Gastroesophageal sphincter (tissue), 4 donors: Measurements from ENCODE around the gene DST. TPM values are rescaled to one million over a fixed set of nuclear protein-coding genes. Genes with fewer than 3 reads are reported as not detected.

Experiments used
- ATAC-seq: fragments of 150-250 bp; one replicate; pipeline ENCODE4 v1.9.1; 2016; ENCODE audit warnings: mild to moderate bottlenecking, moderate library complexity
- H3K27ac ChIP-seq, 4 donors: fragments of 200-600 bp; sonication (generic) in 3 of 4; 1 replicate in 3 of 4; 2 replicates in 1 of 4; pipeline ENCODE4 v1.5.1; 2016 to 2019
- H3K27me3 ChIP-seq: fragments of 200-600 bp; sonication (generic); one replicate; pipeline ENCODE4 v1.5.1; 2019
- H3K36me3 ChIP-seq, 2 donors: fragments of 200-600 bp; sonication (generic); one replicate each; pipeline ENCODE4 v1.5.1; 2019; ENCODE audit warnings: control low read depth in 1 of 2
- H3K4me1 ChIP-seq, 3 donors: fragments of 200-600 bp; sonication (generic); 1 replicate in 2 of 3; 2 replicates in 1 of 3; pipeline ENCODE4 v1.5.1; 2016 to 2019; ENCODE audit warnings: control low read depth in 2 of 3
- H3K4me3 ChIP-seq, 2 donors: fragments of 200-600 bp; sonication (generic); one replicate each; pipeline ENCODE4 v1.5.1; 2019; ENCODE audit warnings: mild to moderate bottlenecking in 1 of 2, moderate library complexity in 1 of 2
- H3K9me3 ChIP-seq, 3 donors: fragments of 200-600 bp; sonication (generic); one replicate each; pipeline ENCODE4 v1.5.1; 2017 to 2019; ENCODE audit warnings: control low read depth in 2 of 3
- CTCF ChIP-seq, 4 experiments: fragments of 200-600 bp in 2 of 4; fragments of 450-650 bp in 2 of 4; sonication (generic) in 1 of 4; IDR thresholded peaks; one replicate each; pipeline ENCODE4 v1.5.1; 2017 to 2019; ENCODE audit warnings: antibody characterized with exemption in 4 of 4, mild to moderate bottlenecking in 2 of 4, moderate library complexity in 2 of 4
- EP300 ChIP-seq: sonication (generic); formaldehyde crosslinking; IDR thresholded peaks from one replicate; pipeline ENCODE4 v1.6.1; 2017; ENCODE audit warnings: antibody characterized with exemption, mild to moderate bottlenecking
- POLR2A ChIP-seq, 2 donors: fragments of 450-650 bp; IDR thresholded peaks; one replicate each; pipeline ENCODE4 v1.6.1; 2017; ENCODE audit warnings: antibody characterized with exemption in 2 of 2, mild to moderate bottlenecking in 2 of 2, moderate library complexity in 1 of 2
- POLR2AphosphoS5 ChIP-seq: sonication (generic); formaldehyde crosslinking; IDR thresholded peaks from one replicate; pipeline ENCODE4 v1.6.1; 2017; ENCODE audit warnings: antibody characterized with exemption
- WGBS, 2 donors: methylation state at CpG; one replicate each; pipeline ENCODE4 v1.1.5; 2018; ENCODE audit warnings: low coverage in 1 of 2; 5-methylcytosine and 5-hydroxymethylcytosine counted together
- total RNA-seq, 4 donors: library from RNA; depleted of rRNA; stranded (reverse); fragments of >200 nt; gene quantifications; one replicate each; pipeline ENCODE4 v1.1.0, GENCODE V29; 2016

The DST gene
- total RNA-seq, 4 donors from 2014 or later: 442 to 716 (median 661) TPM

GRCh38 chr6:56689114-56689513 lies 46.4 kb upstream of the DST start:
- Histone ChIP-seq H3K27ac (peak overlapping the region in 2 of 4 donors; percentile 34 to 83), H3K36me3 (no peaks in the 10 kb centered on the region), H3K4me1 (peaks cover 8 to 95% (median 12%) of the 10 kb centered on the region in 3 donors), H3K27me3 (no peaks in the 10 kb centered on the region), H3K9me3 (no peaks in the 10 kb centered on the region), H3K4me3 (peak overlapping the region in 1 of 2 donors; percentile 3)
- ATAC-seq: no peak
- WGBS, 2 donors: 54 to 67% methylated on average over 3 of the region's 3 CpGs
- TF ChIP-seq POLR2A (IDR thresholded peaks at IDR 0.05) (no peak), POLR2AphosphoS5 (no peak), EP300 (no peak), CTCF (IDR thresholded peaks at IDR 0.05) (no peak)

- ATAC-seq: no peak
- Histone ChIP-seq H3K4me1 (peaks cover 8 to 95% (median 12%) of the 10 kb centered on the region in 3 donors), H3K36me3 (no peaks in the 10 kb centered on the region), H3K27ac (peak overlapping the region in 2 of 4 donors; percentile 22 to 83), H3K4me3 (no peak overlapping the region), H3K27me3 (no peaks in the 10 kb centered on the region), H3K9me3 (no peaks in the 10 kb centered on the region)
- 82 to 86% methylated on average over 2 of the region's 2 CpGs for WGBS, 2 donors
- TF ChIP-seq EP300: no peak
- TF ChIP-seq POLR2AphosphoS5: no peak
- TF ChIP-seq POLR2A (IDR thresholded peaks at IDR 0.05): no peak
- TF ChIP-seq CTCF (IDR thresholded peaks at IDR 0.05): no peak
Measured at GRCh38 chr6:56688521-56688920, 45.8 kb upstream of the DST start.

DNA sequence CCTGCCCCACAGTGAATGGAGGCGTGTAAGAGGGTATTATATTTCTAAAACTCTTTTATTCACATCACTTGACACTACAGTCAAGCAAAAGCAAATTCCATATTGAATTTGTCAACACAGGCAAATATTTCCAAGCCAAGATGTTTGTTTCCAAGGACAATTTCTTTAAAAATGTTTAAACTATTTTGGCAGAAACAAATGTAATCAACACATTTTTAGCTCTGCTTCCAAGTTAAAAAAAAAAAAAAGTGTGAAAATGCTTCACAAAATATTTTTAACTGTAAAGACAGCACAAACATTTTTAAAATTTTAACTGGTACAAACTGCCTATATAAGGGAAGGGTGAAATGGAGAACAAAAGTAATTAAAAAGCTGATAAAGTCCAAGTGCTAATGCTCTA lies 44.9 kb upstream of the DST start:
- Histone ChIP-seq H3K9me3 (no peaks in the 10 kb centered on the region), H3K27me3 (no peaks in the 10 kb centered on the region), H3K4me3 (no peak overlapping the region), H3K27ac (peak overlapping the region in 1 of 4 donors; percentile 12), H3K36me3 (no peaks in the 10 kb centered on the region), H3K4me1 (peaks cover 8 to 95% (median 14%) of the 10 kb centered on the region in 3 donors)
- no peak for ATAC-seq
- no peak for TF ChIP-seq CTCF (IDR thresholded peaks at IDR 0.05)
- no peak for TF ChIP-seq POLR2AphosphoS5
- WGBS, 2 donors: 45 to 56% methylated on average over 1 of the region's 1 CpG

DNA sequence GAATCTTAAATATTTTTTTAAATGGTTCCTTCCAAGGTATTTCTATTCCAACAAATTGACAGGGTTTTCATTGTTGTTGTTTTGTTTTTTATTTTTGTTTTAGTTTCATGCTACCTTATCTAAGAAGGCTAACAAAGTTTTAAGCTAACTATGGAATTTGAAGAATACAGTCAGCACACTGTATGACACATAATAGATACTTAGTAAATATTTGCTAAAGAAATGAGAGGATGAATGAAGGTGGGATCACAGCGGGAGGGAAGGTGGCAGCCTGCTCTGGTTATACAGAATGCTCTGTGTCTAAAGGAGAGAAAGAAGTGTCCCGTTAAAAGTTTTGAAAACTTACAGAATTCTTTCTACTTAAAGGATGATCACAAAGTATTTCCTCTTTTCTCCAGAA lies 43.7 kb upstream of the DST start:
- H3K9me3 ChIP-seq: no peaks in the 10 kb centered on the region
- no peak for ATAC-seq
- 87 to 90% methylated on average over 2 of the region's 2 CpGs for WGBS, 2 donors
- no peaks in the 10 kb centered on the region for H3K36me3 ChIP-seq
- H3K27ac ChIP-seq: no peak overlapping the region
- H3K4me3 ChIP-seq: no peak overlapping the region
- TF ChIP-seq POLR2AphosphoS5: no peak
- no peak for TF ChIP-seq POLR2A (IDR thresholded peaks at IDR 0.05)
- TF ChIP-seq CTCF (IDR thresholded peaks at IDR 0.05): no peak
- TF ChIP-seq EP300: no peak
- H3K4me1 ChIP-seq: peaks cover 8 to 84% (median 9%) of the 10 kb centered on the region in 3 donors
- no peaks in the 10 kb centered on the region for H3K27me3 ChIP-seq

- Histone ChIP-seq H3K27me3 (no peaks in the 10 kb centered on the region), H3K36me3 (no peaks in the 10 kb centered on the region), H3K27ac (no peak overlapping the region), H3K4me1 (peaks cover 8 to 80% (median 9%) of the 10 kb centered on the region in 3 donors), H3K9me3 (no peaks in the 10 kb centered on the region), H3K4me3 (no peak overlapping the region)
- ATAC-seq: no peak
- WGBS, 2 donors: 42 to 86% methylated on average over 2 of the region's 2 CpGs
- TF ChIP-seq POLR2AphosphoS5 (no peak), POLR2A (IDR thresholded peaks at IDR 0.05) (no peak), EP300 (no peak), CTCF (IDR thresholded peaks at IDR 0.05) (no peak)
Measured at GRCh38 chr6:56685994-56686393, 43.3 kb upstream of the DST start.
